Chondrocyte (in vitro differentiated cells): ENCODE results near the gene TMED6. TPM values are rescaled to one million over a fixed set of nuclear protein-coding genes. Genes with fewer than 3 reads are reported as not detected.

ENCODE experiments used
- DNase-seq: peaks from one replicate; pipeline ENCODE4 v3.0.0; 2021; ENCODE audit warnings: mixed read lengths, low spot score
- H3K27ac Mint-ChIP-seq: one replicate; pipeline ENCODE4 v1.8.0; 2021; ENCODE audit warnings: mild to moderate bottlenecking, moderate library complexity, mixed read lengths; ENCODE audit not compliant: unreplicated experiment
- H3K27me3 Mint-ChIP-seq: 2 replicates; pipeline ENCODE4 v1.8.0; 2021; ENCODE audit warnings: low read depth, mixed read lengths
- H3K36me3 Mint-ChIP-seq: 2 replicates; pipeline ENCODE4 v1.8.0; 2021; ENCODE audit warnings: low read depth, mixed read lengths
- H3K4me1 Mint-ChIP-seq: 2 replicates; pipeline ENCODE4 v1.8.0; 2021; ENCODE audit warnings: low read depth, mild to moderate bottlenecking, mixed read lengths
- H3K4me3 Mint-ChIP-seq: one replicate; pipeline ENCODE4 v1.8.0; 2021; ENCODE audit warnings: mild to moderate bottlenecking, moderate library complexity, mixed read lengths; ENCODE audit not compliant: unreplicated experiment
- H3K9me3 Mint-ChIP-seq: 2 replicates; pipeline ENCODE4 v1.8.0; 2021; ENCODE audit warnings: low read depth, mixed read lengths
- total RNA-seq: library from RNA; stranded (reverse); gene quantifications from 3 replicates; pipeline ENCODE4 v1.2.1, GENCODE V29; 2021
- TF ChIP-seq, protein P1 (sequence below): fragments of 200-600 bp; sonication (generic); IDR thresholded peaks from 2 replicates; pipeline ENCODE4 v1.5.0; 2021; ENCODE audit warnings: antibody characterized with exemption, mild to moderate bottlenecking, moderate library complexity

Gene TMED6
- total RNA-seq, 1 donor from 2014 or later: 0.55 TPM

DNA sequence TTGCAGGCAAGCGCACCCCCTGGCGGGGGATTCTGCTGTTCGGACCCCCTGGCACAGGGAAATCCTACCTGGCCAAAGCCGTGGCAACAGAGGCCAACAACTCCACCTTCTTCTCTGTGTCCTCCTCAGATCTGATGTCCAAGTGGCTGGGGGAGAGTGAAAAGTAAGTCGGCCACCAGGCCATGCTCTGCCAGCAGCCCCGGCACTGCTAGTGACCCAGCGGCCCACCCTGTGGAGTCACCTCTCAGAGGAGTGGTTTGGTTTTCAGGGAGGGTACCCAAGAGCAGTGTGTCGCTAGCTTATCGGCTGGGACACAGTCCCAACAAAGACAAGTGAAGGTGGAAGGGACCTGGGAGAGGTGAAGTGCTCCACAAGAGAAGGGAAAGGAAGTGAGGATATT lies 32.2 kb downstream of the TMED6 start:
- Mint-ChIP-seq H3K36me3 (peaks cover 35% of the 10 kb centered on the region), H3K4me1 (peaks cover 5% of the 10 kb centered on the region), H3K27ac (peak overlapping the region; percentile 43), H3K9me3 (no peaks in the 10 kb centered on the region), H3K4me3 (no peak overlapping the region), H3K27me3 (no peaks in the 10 kb centered on the region)
- TF ChIP-seq, protein P1, sequence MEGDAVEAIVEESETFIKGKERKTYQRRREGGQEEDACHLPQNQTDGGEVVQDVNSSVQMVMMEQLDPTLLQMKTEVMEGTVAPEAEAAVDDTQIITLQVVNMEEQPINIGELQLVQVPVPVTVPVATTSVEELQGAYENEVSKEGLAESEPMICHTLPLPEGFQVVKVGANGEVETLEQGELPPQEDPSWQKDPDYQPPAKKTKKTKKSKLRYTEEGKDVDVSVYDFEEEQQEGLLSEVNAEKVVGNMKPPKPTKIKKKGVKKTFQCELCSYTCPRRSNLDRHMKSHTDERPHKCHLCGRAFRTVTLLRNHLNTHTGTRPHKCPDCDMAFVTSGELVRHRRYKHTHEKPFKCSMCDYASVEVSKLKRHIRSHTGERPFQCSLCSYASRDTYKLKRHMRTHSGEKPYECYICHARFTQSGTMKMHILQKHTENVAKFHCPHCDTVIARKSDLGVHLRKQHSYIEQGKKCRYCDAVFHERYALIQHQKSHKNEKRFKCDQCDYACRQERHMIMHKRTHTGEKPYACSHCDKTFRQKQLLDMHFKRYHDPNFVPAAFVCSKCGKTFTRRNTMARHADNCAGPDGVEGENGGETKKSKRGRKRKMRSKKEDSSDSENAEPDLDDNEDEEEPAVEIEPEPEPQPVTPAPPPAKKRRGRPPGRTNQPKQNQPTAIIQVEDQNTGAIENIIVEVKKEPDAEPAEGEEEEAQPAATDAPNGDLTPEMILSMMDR: no peak
- peak; percentile 76 for DNase-seq

DNA sequence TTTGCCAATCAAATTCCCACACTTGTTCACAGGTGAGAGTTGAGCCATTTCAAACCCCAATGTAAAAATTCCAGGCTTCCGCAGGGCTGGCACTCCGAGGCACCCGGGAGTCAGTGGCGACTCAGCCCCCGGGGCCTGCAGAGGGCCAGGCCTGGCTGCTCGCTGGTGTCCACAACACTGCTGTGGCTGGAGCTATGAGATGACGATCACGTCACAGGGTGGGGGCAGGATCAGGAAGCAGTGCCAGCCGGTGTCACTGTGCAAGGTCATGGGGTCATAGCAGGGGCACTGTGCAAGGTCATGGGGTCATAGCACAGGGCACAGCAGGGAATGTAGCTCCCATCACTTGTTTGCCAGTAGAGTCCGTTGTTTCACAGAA lies 32.7 kb downstream of the TMED6 start:
- no peaks in the 10 kb centered on the region for H3K4me1 Mint-ChIP-seq
- TF ChIP-seq, protein P1: no peak
- H3K36me3 Mint-ChIP-seq: peaks cover 35% of the 10 kb centered on the region
- H3K9me3 Mint-ChIP-seq: no peaks in the 10 kb centered on the region
- H3K27me3 Mint-ChIP-seq: no peaks in the 10 kb centered on the region
- no peak overlapping the region for H3K4me3 Mint-ChIP-seq
- no peak overlapping the region for H3K27ac Mint-ChIP-seq
- DNase-seq: peak; percentile 69

DNA sequence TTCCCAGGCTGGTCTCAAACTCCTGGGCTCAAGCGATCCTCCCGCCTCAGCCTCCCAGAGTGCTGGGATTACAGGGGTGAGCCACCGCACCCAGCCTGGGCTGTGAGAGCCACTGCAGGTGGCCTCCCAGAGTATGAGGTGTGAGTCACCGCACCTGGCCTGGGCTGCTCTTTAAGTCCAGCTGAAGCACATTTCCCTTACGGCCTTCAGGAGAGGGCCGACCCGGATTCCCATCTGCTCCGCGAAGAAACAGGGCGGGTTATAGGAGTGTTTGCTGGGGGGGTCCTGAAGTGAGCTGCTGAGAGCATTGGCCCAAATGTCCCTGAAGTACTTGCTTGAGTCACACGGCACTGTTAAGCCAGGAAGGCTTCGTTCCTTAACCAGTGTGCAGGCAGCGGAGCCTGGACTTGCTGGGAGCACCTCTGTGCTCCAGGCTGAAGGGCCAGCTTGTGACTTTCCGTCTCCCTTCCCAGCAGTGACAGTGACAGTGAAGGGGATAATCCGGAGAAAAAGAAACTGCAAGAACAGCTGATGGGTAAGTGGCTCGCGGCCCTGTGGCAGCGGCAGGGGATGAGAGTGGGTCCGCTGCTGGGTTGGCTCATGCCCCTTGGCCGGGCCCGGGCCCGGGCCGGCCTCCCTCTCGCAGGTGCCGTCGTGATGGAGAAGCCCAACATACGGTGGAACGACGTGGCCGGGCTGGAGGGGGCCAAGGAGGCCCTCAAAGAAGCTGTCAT lies 33.2 kb downstream of the TMED6 start:
- Mint-ChIP-seq H3K27ac (no peak overlapping the region), H3K4me3 (no peak overlapping the region), H3K9me3 (no peaks in the 10 kb centered on the region), H3K36me3 (peaks cover 35% of the 10 kb centered on the region), H3K27me3 (no peaks in the 10 kb centered on the region), H3K4me1 (peaks cover under 1% of the 10 kb centered on the region)
- peak; percentile 77 for DNase-seq
- TF ChIP-seq, protein P1: no peak

DNA sequence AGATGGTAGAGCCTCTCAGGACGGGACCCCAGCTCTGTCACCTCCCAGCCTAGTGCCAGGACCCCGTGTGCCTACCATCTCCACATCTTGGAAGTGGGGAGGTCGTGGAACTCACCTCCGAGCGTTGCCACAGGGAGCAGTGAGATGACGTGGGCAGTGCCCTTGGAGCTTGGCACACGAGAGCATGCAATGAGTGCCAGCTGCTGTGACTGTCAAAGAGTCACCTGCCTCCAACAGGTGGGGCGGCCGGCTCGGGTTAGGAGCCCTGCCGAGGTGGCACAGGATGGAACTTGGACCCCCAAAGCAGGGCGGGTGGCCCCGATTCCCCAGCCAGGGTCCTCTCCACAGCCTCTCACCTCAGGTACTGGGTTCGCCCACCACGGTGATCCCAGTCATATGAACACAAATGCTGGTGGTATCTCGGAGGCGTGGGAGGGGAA lies 35.0 kb downstream of the TMED6 start:
- no peak overlapping the region for H3K27ac Mint-ChIP-seq
- DNase-seq: peak; percentile 77
- no peaks in the 10 kb centered on the region for H3K9me3 Mint-ChIP-seq
- TF ChIP-seq, protein P1: no peak
- H3K4me3 Mint-ChIP-seq: no peak overlapping the region
- H3K36me3 Mint-ChIP-seq: peaks cover 30% of the 10 kb centered on the region
- no peaks in the 10 kb centered on the region for H3K27me3 Mint-ChIP-seq
- peaks cover 10% of the 10 kb centered on the region for H3K4me1 Mint-ChIP-seq

DNA sequence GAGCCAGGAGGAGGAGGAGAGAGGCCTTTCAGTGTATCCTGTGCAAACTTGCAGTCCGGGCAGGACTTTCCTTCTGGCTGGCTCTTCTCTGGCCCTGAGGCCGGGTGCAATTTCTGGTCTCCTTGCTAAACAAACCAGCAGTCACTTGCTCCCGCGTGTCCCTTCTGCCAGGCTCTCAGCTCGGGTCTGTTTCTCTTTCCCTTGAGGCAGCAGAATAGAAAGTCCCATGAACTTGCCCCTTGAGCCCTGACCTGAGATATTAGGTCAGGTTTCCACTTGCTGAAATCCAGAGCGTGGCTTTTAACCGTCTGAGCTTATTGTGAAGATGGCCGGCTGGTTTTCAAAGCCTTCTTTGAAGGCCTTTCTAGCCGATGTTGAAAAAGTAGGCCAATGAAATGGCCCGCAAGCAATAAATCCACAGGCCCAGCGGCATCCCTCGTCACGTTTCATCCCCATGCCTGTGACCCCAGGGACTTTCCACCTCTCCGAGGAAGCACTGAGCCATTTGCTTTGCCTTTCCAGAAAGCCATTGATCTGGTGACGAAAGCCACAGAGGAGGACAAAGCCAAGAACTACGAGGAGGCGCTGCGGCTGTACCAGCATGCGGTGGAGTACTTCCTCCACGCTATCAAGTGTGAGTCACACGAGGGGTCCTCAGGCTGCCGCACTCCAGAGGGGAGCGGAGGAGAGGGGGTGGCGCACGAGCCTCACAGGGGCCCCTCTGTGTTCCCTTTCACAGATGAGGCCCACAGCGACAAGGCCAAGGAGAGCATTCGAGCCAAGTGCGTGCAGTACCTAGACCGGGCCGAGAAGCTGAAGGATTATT lies 35.9 kb downstream of the TMED6 start:
- no peak overlapping the region for H3K27ac Mint-ChIP-seq
- TF ChIP-seq, protein P1: no peak
- peak; percentile 71 for DNase-seq
- H3K9me3 Mint-ChIP-seq: no peaks in the 10 kb centered on the region
- H3K4me3 Mint-ChIP-seq: no peak overlapping the region
- no peaks in the 10 kb centered on the region for H3K27me3 Mint-ChIP-seq
- H3K36me3 Mint-ChIP-seq: peaks cover 22% of the 10 kb centered on the region
- H3K4me1 Mint-ChIP-seq: peaks cover 12% of the 10 kb centered on the region
